Measurements from ENCODE around the gene CHRNE. TPM values are rescaled to one million over a fixed set of nuclear protein-coding genes. Genes with fewer than 3 reads are reported as not detected.
A peak's percentile ranks its signal among the peaks of the same experiment; 100 is the strongest.

Gene CHRNE
- total and polyA plus RNA-seq, 2 of the 13 experiments (the other 11 are each of a cell fraction or from before 2014, with no cell fraction given) = 0.53 to 0.59 TPM

DNA sequence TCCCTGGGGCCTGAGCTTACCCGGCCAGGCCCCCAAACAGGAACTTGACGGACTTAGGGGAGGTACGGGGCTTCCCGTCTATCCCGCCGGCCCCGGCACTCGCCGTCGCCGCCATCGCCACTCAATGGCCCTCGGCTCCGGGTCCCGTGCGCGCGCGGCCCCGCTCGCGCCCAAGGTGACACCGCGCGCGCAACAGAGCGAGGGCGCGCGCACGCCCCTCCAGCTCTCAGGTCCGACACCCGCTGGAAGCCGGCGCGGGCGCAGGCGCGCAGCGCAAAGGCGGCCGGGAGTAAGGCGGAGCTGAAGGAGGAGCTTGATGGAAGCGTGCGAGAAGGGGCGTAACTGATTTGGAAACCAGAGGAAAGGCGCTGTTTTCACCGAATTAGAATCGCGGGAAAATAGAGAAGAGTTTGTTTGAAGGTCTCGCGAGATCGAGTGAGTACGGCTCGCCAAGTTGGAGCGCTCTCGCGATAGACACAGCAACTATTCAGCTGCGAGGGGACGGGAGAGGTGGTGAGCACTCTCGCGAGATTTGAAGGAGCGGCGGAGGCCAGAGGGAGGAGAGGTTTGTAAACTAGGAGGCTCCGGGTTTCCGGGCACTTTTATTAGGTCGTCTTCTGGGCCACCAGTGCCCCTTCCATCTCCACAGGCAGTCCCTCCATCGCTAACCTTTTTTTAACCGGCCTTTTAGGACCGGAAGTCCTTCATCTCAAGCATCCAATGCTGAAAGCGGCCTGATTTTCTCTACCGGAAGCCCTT is 37.1 kb upstream of the CHRNE start, which contains the start of the genes RNF167 and SLC25A11 (continued):
- TF ChIP-seq, protein P1, sequence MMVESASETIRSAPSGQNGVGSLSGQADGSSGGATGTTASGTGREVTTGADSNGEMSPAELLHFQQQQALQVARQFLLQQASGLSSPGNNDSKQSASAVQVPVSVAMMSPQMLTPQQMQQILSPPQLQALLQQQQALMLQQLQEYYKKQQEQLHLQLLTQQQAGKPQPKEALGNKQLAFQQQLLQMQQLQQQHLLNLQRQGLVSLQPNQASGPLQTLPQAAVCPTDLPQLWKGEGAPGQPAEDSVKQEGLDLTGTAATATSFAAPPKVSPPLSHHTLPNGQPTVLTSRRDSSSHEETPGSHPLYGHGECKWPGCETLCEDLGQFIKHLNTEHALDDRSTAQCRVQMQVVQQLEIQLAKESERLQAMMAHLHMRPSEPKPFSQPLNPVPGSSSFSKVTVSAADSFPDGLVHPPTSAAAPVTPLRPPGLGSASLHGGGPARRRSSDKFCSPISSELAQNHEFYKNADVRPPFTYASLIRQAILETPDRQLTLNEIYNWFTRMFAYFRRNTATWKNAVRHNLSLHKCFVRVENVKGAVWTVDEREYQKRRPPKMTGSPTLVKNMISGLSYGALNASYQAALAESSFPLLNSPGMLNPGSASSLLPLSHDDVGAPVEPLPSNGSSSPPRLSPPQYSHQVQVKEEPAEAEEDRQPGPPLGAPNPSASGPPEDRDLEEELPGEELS (CRISPR knock-in tag; IDR thresholded peaks at IDR 0.05) = peak; percentile 16; the same call in 1 of the 2 replicates
- TF ChIP-seq SIN3A (IDR thresholded peaks at IDR 0.05; ENCODE audit: borderline replicate concordance, low read depth, low read length) = peak; percentile 82; the same call in 1 of the 2 replicates
- peak; percentile 84 for TF ChIP-seq ZNF441 (CRISPR knock-in tag; IDR thresholded peaks at IDR 0.05; ENCODE audit: borderline replicate concordance)
- TF ChIP-seq ZFY (CRISPR knock-in tag; IDR thresholded peaks at IDR 0.05) = peak; percentile 72
- TF ChIP-seq ZBTB38 (CRISPR knock-in tag; IDR thresholded peaks at IDR 0.05) = no peak
- TF ChIP-seq, protein P2, sequence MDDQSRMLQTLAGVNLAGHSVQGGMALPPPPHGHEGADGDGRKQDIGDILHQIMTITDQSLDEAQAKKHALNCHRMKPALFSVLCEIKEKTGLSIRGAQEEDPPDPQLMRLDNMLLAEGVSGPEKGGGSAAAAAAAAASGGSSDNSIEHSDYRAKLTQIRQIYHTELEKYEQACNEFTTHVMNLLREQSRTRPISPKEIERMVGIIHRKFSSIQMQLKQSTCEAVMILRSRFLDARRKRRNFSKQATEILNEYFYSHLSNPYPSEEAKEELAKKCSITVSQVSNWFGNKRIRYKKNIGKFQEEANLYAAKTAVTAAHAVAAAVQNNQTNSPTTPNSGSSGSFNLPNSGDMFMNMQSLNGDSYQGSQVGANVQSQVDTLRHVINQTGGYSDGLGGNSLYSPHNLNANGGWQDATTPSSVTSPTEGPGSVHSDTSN (CRISPR knock-in tag; IDR thresholded peaks at IDR 0.05; ENCODE audit: borderline replicate concordance) = no peak
- TF ChIP-seq, protein P3, sequence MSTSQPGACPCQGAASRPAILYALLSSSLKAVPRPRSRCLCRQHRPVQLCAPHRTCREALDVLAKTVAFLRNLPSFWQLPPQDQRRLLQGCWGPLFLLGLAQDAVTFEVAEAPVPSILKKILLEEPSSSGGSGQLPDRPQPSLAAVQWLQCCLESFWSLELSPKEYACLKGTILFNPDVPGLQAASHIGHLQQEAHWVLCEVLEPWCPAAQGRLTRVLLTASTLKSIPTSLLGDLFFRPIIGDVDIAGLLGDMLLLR (CRISPR knock-in tag; IDR thresholded peaks at IDR 0.05) = 0 out of 2 replicates have a peak, but pooled peaks have one; percentile 27
- no peak for TF ChIP-seq ZNF562 (CRISPR knock-in tag; IDR thresholded peaks at IDR 0.05; ENCODE audit: borderline replicate concordance)
- peak; percentile 85 for TF ChIP-seq ZNF282 (IDR thresholded peaks at IDR 0.05; ENCODE audit: partially characterized antibody)
- no peak; the same call in 1 of the 2 replicates for TF ChIP-seq ZNF451 (CRISPR knock-in tag; IDR thresholded peaks at IDR 0.05)
- TF ChIP-seq RCOR2 (CRISPR knock-in tag; IDR thresholded peaks at IDR 0.05) = no peak
- no peak for TF ChIP-seq ZNF780A (CRISPR knock-in tag; IDR thresholded peaks at IDR 0.05)
- TF ChIP-seq MED13 (CRISPR knock-in tag; IDR thresholded peaks at IDR 0.05) = peak; percentile 71; the same call in 1 of the 2 replicates
- TF ChIP-seq ZNF703 (CRISPR knock-in tag; IDR thresholded peaks at IDR 0.05; ENCODE audit: borderline replicate concordance) = no peak
- TF ChIP-seq, protein P4, sequence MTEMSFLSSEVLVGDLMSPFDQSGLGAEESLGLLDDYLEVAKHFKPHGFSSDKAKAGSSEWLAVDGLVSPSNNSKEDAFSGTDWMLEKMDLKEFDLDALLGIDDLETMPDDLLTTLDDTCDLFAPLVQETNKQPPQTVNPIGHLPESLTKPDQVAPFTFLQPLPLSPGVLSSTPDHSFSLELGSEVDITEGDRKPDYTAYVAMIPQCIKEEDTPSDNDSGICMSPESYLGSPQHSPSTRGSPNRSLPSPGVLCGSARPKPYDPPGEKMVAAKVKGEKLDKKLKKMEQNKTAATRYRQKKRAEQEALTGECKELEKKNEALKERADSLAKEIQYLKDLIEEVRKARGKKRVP (CRISPR knock-in tag; IDR thresholded peaks at IDR 0.05) = peak in 1 of 2 experiments; percentile 52; a peak in 1 of 4 replicates
- TF ChIP-seq NFE2 (CRISPR knock-in tag; IDR thresholded peaks at IDR 0.05) = no peak
- no peak for TF ChIP-seq ZC3H4 (CRISPR knock-in tag; IDR thresholded peaks at IDR 0.05; ENCODE audit: borderline replicate concordance)
- no peak for TF ChIP-seq NFIB (CRISPR knock-in tag; IDR thresholded peaks at IDR 0.05; ENCODE audit: borderline replicate concordance)
- TF ChIP-seq FOXA3 (CRISPR knock-in tag; IDR thresholded peaks at IDR 0.05) = peak; percentile 24
- no peak for TF ChIP-seq ATF1 (CRISPR knock-in tag; IDR thresholded peaks at IDR 0.05)
- no peak for TF ChIP-seq ZFP41 (CRISPR knock-in tag; IDR thresholded peaks at IDR 0.05; ENCODE audit: borderline replicate concordance)
- TF ChIP-seq MXI1 (IDR thresholded peaks at IDR 0.05; ENCODE audit: borderline replicate concordance, low read depth, low read length) = peak; percentile 86; the same call in 2 of the 3 replicates
